Natural killer cell (primary cell): ENCODE results near the gene DDX56. TPM values are rescaled to one million over a fixed set of nuclear protein-coding genes. Genes with fewer than 3 reads are reported as not detected.

ENCODE experiments used
- ATAC-seq, 3 donors: fragments of 150-1000 bp in 2 of 3; fragments of 200-7000 bp in 1 of 3; cut with Tn5 transposase; 1 replicate in 1 of 3; 2 replicates in 2 of 3; pipeline ENCODE4 v1.10.0; 2021; ENCODE audit warnings: mild to moderate bottlenecking in 2 of 3, moderate library complexity in 2 of 3
- DNase-seq, 2 donors: peaks; one replicate each; pipeline versions ENCODE4 v3.0.0 to v3.0.0-alpha.2; 2013 to 2021; ENCODE audit warnings: mixed read lengths in 1 of 2
- H3K27ac ChIP-seq: one replicate; pipeline ENCODE4 v1.5.1; 2013; ENCODE audit warnings: mild to moderate bottlenecking, low read length
- H3K27me3 ChIP-seq: one replicate; pipeline ENCODE4 v1.6.1; 2013; ENCODE audit warnings: low read length; ENCODE audit not compliant: control insufficient read depth, insufficient read depth
- H3K36me3 ChIP-seq: one replicate; pipeline ENCODE4 v1.6.1; 2013; ENCODE audit warnings: low read length; ENCODE audit not compliant: control insufficient read depth, insufficient read depth
- H3K4me1 ChIP-seq: one replicate; pipeline ENCODE4 v1.6.1; 2013; ENCODE audit warnings: low read length; ENCODE audit not compliant: control insufficient read depth, insufficient read depth
- H3K4me3 ChIP-seq: one replicate; pipeline ENCODE4 v1.5.1; 2013; ENCODE audit warnings: low read length
- H3K9me3 ChIP-seq: one replicate; pipeline ENCODE4 v1.6.1; 2013; ENCODE audit warnings: low read length; ENCODE audit not compliant: control insufficient read depth, insufficient read depth
- H3K27ac Mint-ChIP-seq, 2 donors: one replicate each; pipeline ENCODE4 v1.8.0; 2022; ENCODE audit warnings: mild to moderate bottlenecking in 2 of 2, mixed read lengths in 2 of 2, moderate library complexity in 1 of 2
- H3K27me3 Mint-ChIP-seq, 2 donors: one replicate each; pipeline ENCODE4 v1.8.0; 2022; ENCODE audit warnings: low read depth in 2 of 2, mixed read lengths in 2 of 2
- H3K36me3 Mint-ChIP-seq: one replicate; pipeline ENCODE4 v1.8.0; 2022; ENCODE audit warnings: mixed read lengths
- H3K4me1 Mint-ChIP-seq, 2 donors: one replicate each; pipeline ENCODE4 v1.8.0; 2022; ENCODE audit warnings: mixed read lengths in 2 of 2
- H3K4me3 Mint-ChIP-seq: one replicate; pipeline ENCODE4 v1.8.0; 2022; ENCODE audit warnings: mild to moderate bottlenecking, moderate library complexity, mixed read lengths
- H3K9me3 Mint-ChIP-seq, 2 donors: one replicate each; pipeline ENCODE4 v1.8.0; 2022; ENCODE audit warnings: mixed read lengths in 2 of 2
- CTCF ChIP-seq: fragments of 200-600 bp; IDR thresholded peaks from one replicate; pipeline ENCODE4 v1.8.0; 2022; ENCODE audit warnings: antibody characterized with exemption
- WGBS: methylation state at CpG from one replicate; pipeline ENCODE4 v1.1.7; 2013; ENCODE audit warnings: missing lambda C conversion rate; ENCODE audit not compliant: insufficient coverage; 5-methylcytosine and 5-hydroxymethylcytosine counted together
- intact Hi-C: fragments of 100-400 bp; cut with micrococcal nuclease; formaldehyde crosslinking; loops from one replicate; pipeline ENCODE4 v1.14.2; 2022
- total RNA-seq, 4 donors: library from RNA; stranded (reverse); fragments of 120-200 nt in 1 of 4; gene quantifications; one replicate each; pipeline versions ENCODE4 v1.2.3 to v1.2.4, GENCODE V29; 2013 to 2022

DDX56 gene
- total RNA-seq, 3 donors from 2014 or later (not counting 1 experiment from before 2014, with no cell fraction given), result 67.8 to 85.5 (median 84.5) TPM

DNA sequence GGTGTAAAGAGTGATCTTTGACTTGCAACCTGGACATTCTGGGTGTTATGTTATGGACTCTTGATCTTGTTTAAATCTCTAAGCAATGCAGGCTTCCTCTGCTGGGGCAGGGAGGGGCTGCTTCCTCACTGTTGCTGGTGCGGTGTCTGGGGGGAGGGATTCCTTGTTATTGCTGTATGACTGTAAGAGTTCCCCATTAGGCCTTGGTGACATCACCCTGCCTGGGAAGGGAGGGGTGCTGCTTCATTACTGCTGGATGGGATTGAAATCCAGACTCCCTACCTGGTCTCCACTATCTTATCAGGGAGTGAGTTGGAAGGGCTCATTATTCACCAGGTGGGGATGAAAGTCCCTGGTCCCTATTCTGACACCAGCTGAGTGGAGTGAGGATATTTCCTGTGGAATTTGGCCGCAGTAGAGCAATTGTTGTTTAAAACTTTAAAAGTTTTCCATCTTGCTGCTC is 41.5 kb upstream of the DDX56 start:
- peak overlapping the region; percentile 3 to 80 for H3K27ac Mint-ChIP-seq
- no peaks in the 10 kb centered on the region for H3K9me3 Mint-ChIP-seq
- 83% methylated on average over 2 of the region's 2 CpGs for WGBS
- peak; percentile 29 to 52 (median 46) for ATAC-seq
- peaks cover 41 to 53% of the 10 kb centered on the region in 2 donors for H3K4me1 Mint-ChIP-seq
- Histone ChIP-seq H3K4me1 (peaks cover 19% of the 10 kb centered on the region), H3K27ac (peak overlapping the region; percentile 21), H3K27me3 (no peaks in the 10 kb centered on the region), H3K36me3 (no peaks in the 10 kb centered on the region), H3K9me3 (no peaks in the 10 kb centered on the region), H3K4me3 (no peak overlapping the region)
- H3K36me3 Mint-ChIP-seq, result no peaks in the 10 kb centered on the region
- intact Hi-C loops, result no loop called here
- H3K27me3 Mint-ChIP-seq, result no peaks in the 10 kb centered on the region
- TF ChIP-seq CTCF, result no peak
- no peak overlapping the region for H3K4me3 Mint-ChIP-seq
- DNase-seq, result peak in 1 of 2 donors; percentile 59

GRCh38 chr7:44609829-44610228 is 36.1 kb upstream of the DDX56 start:
- H3K27me3 Mint-ChIP-seq, result no peaks in the 10 kb centered on the region
- no peaks in the 10 kb centered on the region for H3K36me3 Mint-ChIP-seq
- Histone ChIP-seq H3K36me3 (no peaks in the 10 kb centered on the region), H3K4me1 (peaks cover 30% of the 10 kb centered on the region), H3K4me3 (no peak overlapping the region), H3K27me3 (no peaks in the 10 kb centered on the region), H3K27ac (no peak overlapping the region), H3K9me3 (no peaks in the 10 kb centered on the region)
- H3K4me3 Mint-ChIP-seq, result peak overlapping the region; percentile 5
- H3K4me1 Mint-ChIP-seq, result peaks cover 40% of the 10 kb centered on the region in 2 donors
- TF ChIP-seq CTCF, result no peak
- WGBS, result 93% methylated on average over 3 of the region's 3 CpGs
- DNase-seq (no peak), ATAC-seq (no peak)
- no peak overlapping the region for H3K27ac Mint-ChIP-seq
- intact Hi-C loops, result loop anchor here (10.0 kb wide), 1 partner anchor 505 kb away; the partner anchor contains the start of gene TBRG4
- H3K9me3 Mint-ChIP-seq, result no peaks in the 10 kb centered on the region

- no peaks in the 10 kb centered on the region for H3K9me3 ChIP-seq
- intact Hi-C loops, result loop anchor here (10.0 kb wide), 1 partner anchor 506 kb away; the partner anchor contains the start of gene TBRG4
- Mint-ChIP-seq H3K36me3 (no peaks in the 10 kb centered on the region), H3K9me3 (no peaks in the 10 kb centered on the region), H3K27ac (no peak overlapping the region), H3K4me3 (no peak overlapping the region), H3K4me1 (peaks cover 33 to 35% of the 10 kb centered on the region in 2 donors), H3K27me3 (no peaks in the 10 kb centered on the region)
- ATAC-seq (no peak), DNase-seq (peak in 1 of 2 donors; percentile 41)
- no peak overlapping the region for H3K27ac ChIP-seq
- no peak overlapping the region for H3K4me3 ChIP-seq
- H3K4me1 ChIP-seq, result peaks cover 28% of the 10 kb centered on the region
- TF ChIP-seq CTCF, result no peak
- H3K27me3 ChIP-seq, result no peaks in the 10 kb centered on the region
- WGBS, result 49% methylated on average over 14 of the region's 14 CpGs
- H3K36me3 ChIP-seq, result no peaks in the 10 kb centered on the region
Measured at GRCh38 chr7:44608916-44609648, 35.4 kb upstream of the DDX56 start.
